H1 (cell line): ENCODE results near the gene OSBPL6.

ENCODE experiments used
- ASH2L ChIP-seq: fragments of 200-600, 300-600 bp; sonication (generic); IDR thresholded peaks from one replicate; pipeline ENCODE4 v1.7.1; 2017; ENCODE audit warnings: low read length
- ATF3 ChIP-seq: IDR thresholded peaks from 2 replicates; pipeline ENCODE4 v1.6.1; 2011; ENCODE audit warnings: low read depth, mild to moderate bottlenecking, low read length; ENCODE audit not compliant: insufficient read depth
- BCL11A ChIP-seq, 2 experiments: IDR thresholded peaks; one replicate each; pipeline ENCODE4 v1.6.1; 2011; ENCODE audit warnings: low read depth in 2 of 2, low read length in 2 of 2, mild to moderate bottlenecking in 2 of 2
- BRCA1 ChIP-seq: IDR thresholded peaks from 2 replicates; pipeline ENCODE4 v1.6.1; 2012; ENCODE audit warnings: low read depth, low read length, improper control_type of control experiment
- CTCF ChIP-seq, 3 experiments: IDR thresholded peaks; 1 replicate in 2 of 3; 2 replicates in 1 of 3; pipeline versions ENCODE4 v1.5.1 to v1.6.1; 2011; ENCODE audit warnings: low read length in 3 of 3, mild to moderate bottlenecking in 3 of 3, inconsistent platforms in 2 of 3, low read depth in 1 of 3, moderate library complexity in 1 of 3; ENCODE audit not compliant: insufficient read depth in 1 of 3; ENCODE audit errors: control extremely low read depth in 1 of 3
- EZH2 ChIP-seq: fragments of 200-600 bp; sonication (generic); IDR thresholded peaks from 2 replicates; pipeline ENCODE4 v1.7.1; 2012; ENCODE audit warnings: low read depth, mild to moderate bottlenecking, moderate library complexity, low read length, inconsistent platforms; ENCODE audit not compliant: severe bottlenecking
- GTF2F1 ChIP-seq: IDR thresholded peaks from 2 replicates; pipeline ENCODE4 v1.6.1; 2012; ENCODE audit warnings: low read depth, low read length, improper control_type of control experiment, borderline replicate concordance
- HDAC6 ChIP-seq: IDR thresholded peaks from one replicate; pipeline ENCODE4 v1.7.1; 2012; ENCODE audit warnings: low read depth, mild to moderate bottlenecking, inconsistent platforms, low read length, moderate library complexity
- JUN ChIP-seq: IDR thresholded peaks from 2 replicates; pipeline ENCODE4 v1.6.1; 2011; ENCODE audit warnings: low read depth, mild to moderate bottlenecking, improper control_type of control experiment, low read length
- JUND ChIP-seq: IDR thresholded peaks from 2 replicates; pipeline ENCODE4 v1.6.1; 2011; ENCODE audit warnings: mild to moderate bottlenecking, improper control_type of control experiment, low read length
- POLR2A ChIP-seq, 2 experiments: IDR thresholded peaks; 1 replicate in 1 of 2; 2 replicates in 1 of 2; pipeline ENCODE4 v1.6.1; 2011; ENCODE audit warnings: low read depth in 2 of 2, low read length in 2 of 2, mild to moderate bottlenecking in 2 of 2; ENCODE audit errors: control extremely low read depth in 1 of 2
- POLR2AphosphoS5 ChIP-seq: IDR thresholded peaks from 2 replicates; pipeline ENCODE4 v1.6.1; 2011; ENCODE audit warnings: low read depth, low read length
- RFX5 ChIP-seq: IDR thresholded peaks from 2 replicates; pipeline ENCODE4 v1.6.1; 2011; ENCODE audit warnings: low read depth, low read length, improper control_type of control experiment, borderline replicate concordance
- ZNF274 ChIP-seq: IDR thresholded peaks from 2 replicates; pipeline ENCODE4 v1.7.0; 2012; ENCODE audit warnings: low read length, borderline replicate concordance; ENCODE audit errors: extremely low read depth

GRCh38 chr2:178211943-178212342 is 17.6 kb downstream of the OSBPL6 start:
- no peak for TF ChIP-seq ASH2L
- TF ChIP-seq GTF2F1, result no peak
- TF ChIP-seq CTCF (IDR thresholded peaks at IDR 0.05; ENCODE audit: control extremely low read depth in 1 of 3, insufficient read depth in 1 of 3, low read depth in 1 of 3, low read length in 3 of 3), result no peak
- no peak for TF ChIP-seq RFX5
- TF ChIP-seq EZH2, result no peak
- no peak for TF ChIP-seq ZNF274
- TF ChIP-seq BRCA1, result no peak
- TF ChIP-seq POLR2A (IDR thresholded peaks at IDR 0.05; ENCODE audit: control extremely low read depth in 1 of 2, low read depth in 2 of 2, low read length in 2 of 2), result no peak
- TF ChIP-seq JUN, result no peak
- TF ChIP-seq ATF3, result no peak
- no peak for TF ChIP-seq POLR2AphosphoS5
- TF ChIP-seq HDAC6, result no peak
- peak; percentile 46; the same call in 1 of the 2 replicates for TF ChIP-seq JUND
- peak; percentile 8 to 44 for TF ChIP-seq BCL11A (IDR thresholded peaks at IDR 0.05; ENCODE audit: low read depth in 2 of 2, low read length in 2 of 2)
